NCI-H2227 (cell line): ENCODE data around the gene AMH.

Source experiments
- DNase-seq: peaks from one replicate; lab custom pipeline; 2025; ENCODE audit not compliant: unreplicated experiment; lab: John Stamatoyannopoulos, UW

AMH gene

GRCh38 chr19:2282862-2283237, 33.7 kb downstream of the AMH start:
- DNase-seq, result no peak

GRCh38 chr19:2283835-2284507, 34.8 kb downstream of the AMH start:
- no peak for DNase-seq

- no peak for DNase-seq
Observed at GRCh38 chr19:2286402-2287140, 37.4 kb downstream of the AMH start.

- DNase-seq, result no peak
Observed at GRCh38 chr19:2287585-2288337, 38.6 kb downstream of the AMH start.

GRCh38 chr19:2288338-2288817, 39.3 kb downstream of the AMH start:
- no peak for DNase-seq

GRCh38 chr19:2288818-2289713, 39.9 kb downstream of the AMH start:
- no peak for DNase-seq

- DNase-seq, result no peak
Observed at GRCh38 chr19:2289714-2290435, 40.8 kb downstream of the AMH start.

GRCh38 chr19:2290441-2291184, 41.5 kb downstream of the AMH start:
- DNase-seq, result no peak

GRCh38 chr19:2291185-2291751, 42.1 kb downstream of the AMH start:
- peak; percentile 56 for DNase-seq

- no peak for DNase-seq
Observed at GRCh38 chr19:2294687-2295335, 45.7 kb downstream of the AMH start.

GRCh38 chr19:2296141-2296540, 47.0 kb downstream of the AMH start:
- no peak for DNase-seq

GRCh38 chr19:2300533-2300932, 51.4 kb downstream of the AMH start:
- no peak for DNase-seq
